HG02759 (cell line): ENCODE data around the gene AP1S1.
"Not testable (repeated sequence)": the region's sequence is repeated elsewhere in the genome, so short reads cannot be mapped to it uniquely, and the experiment has no call there.

Experiments
- ATAC-seq: cut with Tn5 transposase; IDR thresholded peaks from one replicate; pipeline ENCODE4 v1.9.1; 2021; ENCODE audit warnings: mild to moderate bottlenecking, moderate library complexity; ENCODE audit not compliant: unreplicated experiment

The AP1S1 gene

GRCh38 chr7:101124376-101125056 lies 29.8 kb upstream of the AP1S1 start:
- no peak for ATAC-seq

- ATAC-seq = no peak
Measured at GRCh38 chr7:101125989-101126650, 28.2 kb upstream of the AP1S1 start.

- peak; percentile 77 for ATAC-seq
Measured at GRCh38 chr7:101126651-101127459, 27.4 kb upstream of the AP1S1 start, which contains the start of gene SERPINE1. Gene SERPINE1 (plus strand): TSS chr7:101127104. CDS start chr7:101128394, 1,290 bp downstream.

- no peak for ATAC-seq
Measured at GRCh38 chr7:101127460-101128039, 26.7 kb upstream of the AP1S1 start.

- no peak for ATAC-seq
Measured at GRCh38 chr7:101128040-101128834, 26.0 kb upstream of the AP1S1 start.

- ATAC-seq = no peak
Measured at GRCh38 chr7:101129603-101130117, 24.6 kb upstream of the AP1S1 start.

GRCh38 chr7:101132626-101133600 lies 21.4 kb upstream of the AP1S1 start:
- not testable (repeated sequence) for ATAC-seq

GRCh38 chr7:101133621-101134398 lies 20.5 kb upstream of the AP1S1 start:
- ATAC-seq = no peak

GRCh38 chr7:101134399-101134980 lies 19.8 kb upstream of the AP1S1 start:
- no peak for ATAC-seq

GRCh38 chr7:101137651-101138212 lies 16.5 kb upstream of the AP1S1 start:
- ATAC-seq = no peak

- ATAC-seq = peak; percentile 87
Measured at GRCh38 chr7:101138213-101138870, 15.9 kb upstream of the AP1S1 start.

- no peak for ATAC-seq
Measured at GRCh38 chr7:101140339-101140699, 14.0 kb upstream of the AP1S1 start.

GRCh38 chr7:101140746-101141382 lies 13.4 kb upstream of the AP1S1 start:
- ATAC-seq = no peak

GRCh38 chr7:101151908-101152651 lies 2.2 kb upstream of the AP1S1 start:
- no peak for ATAC-seq

GRCh38 chr7:101154693-101155102 lies 422 bp downstream of the AP1S1 start:
- peak; percentile 23 for ATAC-seq

GRCh38 chr7:101155303-101155702 lies 1.0 kb downstream of the AP1S1 start:
- ATAC-seq = no peak
